Measurements from ENCODE around the gene PCNX3.

The PCNX3 gene

DNA sequence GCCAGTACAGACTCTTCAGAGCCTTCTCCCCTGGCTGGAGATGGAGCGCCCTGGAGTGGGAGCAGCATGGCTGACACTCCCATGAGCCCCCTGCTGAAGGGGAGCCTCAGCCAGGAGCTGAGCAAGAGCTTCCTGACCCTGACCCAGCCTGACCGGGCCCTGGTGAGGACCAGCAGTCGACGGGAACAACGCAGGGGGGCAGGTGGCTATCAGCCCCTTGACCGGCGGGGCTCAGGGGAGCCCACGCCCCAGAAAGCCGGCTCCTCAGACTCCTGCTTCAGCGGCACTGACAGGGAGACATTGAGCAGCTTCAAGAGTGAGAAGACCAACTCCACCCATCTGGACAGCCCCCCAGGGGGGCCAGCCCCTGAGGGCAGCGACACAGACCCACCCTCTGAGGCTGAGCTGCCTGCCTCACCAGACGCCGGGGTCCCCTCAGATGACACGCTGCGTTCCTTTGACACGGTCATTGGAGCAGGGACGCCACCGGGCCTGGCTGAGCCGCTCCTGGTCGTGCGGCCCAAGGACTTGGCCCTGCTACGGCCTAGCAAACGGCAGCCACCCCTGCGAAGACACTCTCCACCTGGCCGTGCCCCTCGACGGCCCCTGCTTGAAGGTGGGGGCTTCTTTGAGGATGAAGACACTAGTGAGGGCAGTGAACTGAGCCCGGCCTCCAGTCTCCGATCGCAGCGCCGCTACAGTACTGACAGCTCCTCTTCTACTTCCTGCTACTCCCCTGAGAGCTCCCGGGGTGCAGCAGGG is 2.6 kb downstream of the PCNX3 start:
- Histone ChIP-seq H3K9ac (ENCODE audit: low read length) (no peak overlapping the region), H3K9me3 (ENCODE audit: low read length) (no peaks in the 10 kb centered on the region), H3K36me3 (ENCODE audit: insufficient read depth, low read length) (peaks cover 60% of the 10 kb centered on the region), H3K4me3 (ENCODE audit: low read depth in 1 of 2, low read length in 2 of 2) (no peak overlapping the region), H3K27ac (ENCODE audit: low read depth, low read length) (no peak overlapping the region), H3K4me1 (ENCODE audit: insufficient read depth, low read length) (peaks cover 16% of the 10 kb centered on the region), H3K27me3 (ENCODE audit: control insufficient read depth in 1 of 2, insufficient read depth in 2 of 2, low read length in 2 of 2) (no peaks in the 10 kb centered on the region)

DNA sequence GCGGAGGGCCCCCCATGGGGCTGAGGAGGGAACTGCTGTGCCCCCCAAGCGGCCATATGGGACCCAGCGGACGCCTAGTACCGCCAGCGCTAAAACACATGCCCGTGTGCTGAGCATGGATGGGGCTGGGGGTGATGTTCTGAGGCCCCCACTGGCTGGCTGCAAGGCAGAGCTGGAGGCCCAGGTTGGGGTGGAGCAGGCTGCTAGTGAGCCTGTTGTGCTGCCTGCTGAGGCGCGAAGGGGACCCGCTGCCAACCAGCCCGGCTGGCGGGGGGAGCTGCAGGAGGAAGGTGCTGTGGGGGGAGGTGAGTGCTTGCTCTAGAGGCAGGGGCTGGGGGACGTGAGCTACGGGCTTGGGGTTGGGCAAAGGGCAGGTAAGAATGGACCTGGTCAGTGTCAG is 3.2 kb downstream of the PCNX3 start:
- H3K27me3 ChIP-seq (ENCODE audit: control insufficient read depth in 1 of 2, insufficient read depth in 2 of 2, low read length in 2 of 2) = no peaks in the 10 kb centered on the region
- peaks cover 60% of the 10 kb centered on the region for H3K36me3 ChIP-seq (ENCODE audit: insufficient read depth, low read length)
- peaks cover 14% of the 10 kb centered on the region for H3K4me1 ChIP-seq (ENCODE audit: insufficient read depth, low read length)
- no peak overlapping the region for H3K27ac ChIP-seq (ENCODE audit: low read depth, low read length)
- no peak overlapping the region for H3K4me3 ChIP-seq (ENCODE audit: low read depth in 1 of 2, low read length in 2 of 2)
- H3K9me3 ChIP-seq (ENCODE audit: low read length) = no peaks in the 10 kb centered on the region
- no peak overlapping the region for H3K9ac ChIP-seq (ENCODE audit: low read length)

DNA sequence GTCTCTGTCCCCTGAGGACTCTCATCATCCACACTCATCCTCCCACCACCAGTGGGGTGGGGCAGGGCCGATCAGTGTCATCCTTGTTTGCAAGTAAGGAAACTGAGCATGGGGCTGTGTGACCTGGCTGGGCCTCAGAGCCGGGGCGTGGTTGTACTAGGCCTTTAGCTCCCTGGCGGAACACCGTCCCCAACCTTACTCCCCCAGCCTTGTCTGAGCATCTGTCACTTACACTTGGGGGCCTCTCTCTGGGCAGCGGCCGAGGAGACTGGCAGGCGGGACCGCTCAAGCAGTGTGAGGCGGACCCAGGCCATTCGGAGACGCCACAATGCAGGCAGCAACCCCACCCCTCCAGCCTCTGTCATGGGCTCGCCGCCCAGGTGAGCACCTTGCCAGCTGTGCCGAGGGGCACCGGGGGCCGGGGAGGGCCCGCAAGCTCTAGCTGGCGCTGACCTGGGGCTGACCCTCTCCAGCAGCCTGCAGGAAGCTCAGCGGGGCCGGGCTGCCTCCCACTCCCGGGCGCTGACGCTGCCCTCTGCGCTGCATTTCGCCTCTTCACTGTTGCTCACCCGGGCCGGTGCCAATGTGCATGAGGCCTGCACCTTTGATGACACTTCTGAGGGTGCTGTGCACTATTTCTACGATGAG is 3.8 kb downstream of the PCNX3 start:
- no peak overlapping the region for H3K9ac ChIP-seq (ENCODE audit: low read length)
- no peak overlapping the region for H3K4me3 ChIP-seq (ENCODE audit: low read depth in 1 of 2, low read length in 2 of 2)
- no peaks in the 10 kb centered on the region for H3K9me3 ChIP-seq (ENCODE audit: low read length)
- H3K36me3 ChIP-seq (ENCODE audit: insufficient read depth, low read length) = peaks cover 65% of the 10 kb centered on the region
- H3K4me1 ChIP-seq (ENCODE audit: insufficient read depth, low read length) = peaks cover 14% of the 10 kb centered on the region
- H3K27ac ChIP-seq (ENCODE audit: low read depth, low read length) = no peak overlapping the region
- no peaks in the 10 kb centered on the region for H3K27me3 ChIP-seq (ENCODE audit: control insufficient read depth in 1 of 2, insufficient read depth in 2 of 2, low read length in 2 of 2)

DNA sequence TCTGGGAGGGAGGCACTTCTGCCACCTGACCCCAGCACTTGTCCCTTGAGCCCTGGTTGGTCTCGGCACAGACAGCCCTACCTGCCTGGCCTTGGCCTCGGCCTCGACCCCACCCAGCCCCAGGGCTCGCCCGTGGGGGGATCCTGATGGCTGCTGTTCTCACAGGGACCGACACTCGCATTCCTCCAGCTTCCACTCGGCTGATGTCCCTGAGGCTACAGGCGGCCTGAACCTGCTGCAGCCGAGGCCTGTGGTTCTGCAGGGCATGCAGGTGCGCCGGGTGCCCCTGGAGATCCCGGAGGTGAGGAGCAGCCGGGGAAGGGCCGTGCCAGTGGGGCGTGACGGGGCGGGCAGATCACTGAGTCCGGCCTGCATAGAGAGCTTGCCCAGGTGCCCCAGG is 5.1 kb downstream of the PCNX3 start:
- no peak overlapping the region for H3K9ac ChIP-seq (ENCODE audit: low read length)
- H3K27ac ChIP-seq (ENCODE audit: low read depth, low read length) = no peak overlapping the region
- no peak overlapping the region for H3K4me3 ChIP-seq (ENCODE audit: low read depth in 1 of 2, low read length in 2 of 2)
- H3K9me3 ChIP-seq (ENCODE audit: low read length) = no peaks in the 10 kb centered on the region
- H3K36me3 ChIP-seq (ENCODE audit: insufficient read depth, low read length) = peaks cover 69% of the 10 kb centered on the region
- H3K4me1 ChIP-seq (ENCODE audit: insufficient read depth, low read length) = peaks cover 14% of the 10 kb centered on the region
- no peaks in the 10 kb centered on the region for H3K27me3 ChIP-seq (ENCODE audit: control insufficient read depth in 1 of 2, insufficient read depth in 2 of 2, low read length in 2 of 2)

DNA sequence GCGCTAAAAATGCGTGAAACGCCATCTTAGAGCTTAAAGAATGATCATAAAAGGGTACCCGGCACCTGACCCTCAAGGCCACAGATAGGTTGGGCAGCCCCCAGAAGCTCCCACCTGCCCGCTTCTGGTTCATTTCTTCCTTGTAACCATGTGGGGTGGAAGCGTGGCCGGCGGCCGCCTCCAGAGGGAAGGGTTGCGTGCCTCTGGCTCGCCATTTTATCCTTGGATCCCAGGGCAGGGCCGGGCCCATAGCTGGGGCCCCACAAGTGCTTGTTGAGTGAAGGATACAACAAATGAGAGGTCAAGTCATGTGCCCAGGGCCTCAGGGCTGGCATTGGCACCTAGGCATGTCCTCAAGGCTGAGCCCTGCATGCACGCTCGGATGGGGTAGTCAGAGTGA is 5.9 kb downstream of the PCNX3 start:
- Histone ChIP-seq H3K36me3 (ENCODE audit: insufficient read depth, low read length) (peaks cover 77% of the 10 kb centered on the region), H3K4me1 (ENCODE audit: insufficient read depth, low read length) (peaks cover 12% of the 10 kb centered on the region), H3K9ac (ENCODE audit: low read length) (no peak overlapping the region), H3K4me3 (ENCODE audit: low read depth in 1 of 2, low read length in 2 of 2) (no peak overlapping the region), H3K27ac (ENCODE audit: low read depth, low read length) (no peak overlapping the region), H3K27me3 (ENCODE audit: control insufficient read depth in 1 of 2, insufficient read depth in 2 of 2, low read length in 2 of 2) (no peaks in the 10 kb centered on the region), H3K9me3 (ENCODE audit: low read length) (no peaks in the 10 kb centered on the region)

DNA sequence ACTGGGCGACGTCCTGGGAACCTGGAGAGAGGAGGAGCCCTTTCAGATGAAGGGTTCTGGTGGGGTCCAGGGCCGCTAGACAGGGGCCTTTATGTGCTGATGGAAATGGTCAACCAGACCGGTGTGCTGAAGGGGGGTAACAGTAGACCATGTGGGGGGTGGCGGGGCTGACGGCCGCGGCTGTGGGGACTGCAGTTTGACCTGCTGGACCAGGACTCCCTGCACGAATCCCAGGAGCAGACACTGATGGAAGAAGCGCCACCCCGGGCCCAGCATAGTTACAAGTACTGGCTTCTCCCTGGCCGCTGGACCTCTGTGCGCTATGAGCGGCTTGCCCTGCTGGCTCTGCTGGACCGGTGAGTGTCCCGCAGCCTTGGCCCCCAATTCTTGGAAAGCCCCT is 6.4 kb downstream of the PCNX3 start:
- H3K4me3 ChIP-seq (ENCODE audit: low read depth in 1 of 2, low read length in 2 of 2) = no peak overlapping the region
- H3K36me3 ChIP-seq (ENCODE audit: insufficient read depth, low read length) = peaks cover 79% of the 10 kb centered on the region
- peaks cover 6% of the 10 kb centered on the region for H3K4me1 ChIP-seq (ENCODE audit: insufficient read depth, low read length)
- H3K27me3 ChIP-seq (ENCODE audit: control insufficient read depth in 1 of 2, insufficient read depth in 2 of 2, low read length in 2 of 2) = no peaks in the 10 kb centered on the region
- H3K9me3 ChIP-seq (ENCODE audit: low read length) = no peaks in the 10 kb centered on the region
- H3K9ac ChIP-seq (ENCODE audit: low read length) = no peak overlapping the region
- H3K27ac ChIP-seq (ENCODE audit: low read depth, low read length) = no peak overlapping the region

DNA sequence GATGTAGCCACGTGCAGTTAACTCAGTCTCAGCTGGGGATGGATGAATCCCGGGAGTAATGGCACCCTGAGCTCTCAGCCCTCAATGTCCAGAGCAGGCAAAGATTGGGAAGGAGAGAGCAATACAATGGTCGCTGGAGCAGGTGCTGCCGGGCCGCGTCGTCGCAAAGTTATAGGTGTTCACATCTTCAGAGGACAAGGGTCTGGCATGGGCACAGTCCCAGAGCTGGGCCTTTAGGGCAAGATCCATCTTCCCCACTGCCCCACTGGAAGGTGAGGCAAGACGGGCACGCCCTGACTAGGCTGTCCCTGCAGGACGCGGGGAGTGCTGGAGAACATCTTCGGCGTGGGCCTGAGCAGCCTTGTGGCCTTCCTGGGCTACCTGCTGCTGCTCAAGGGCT is 7.6 kb downstream of the PCNX3 start:
- no peak overlapping the region for H3K9ac ChIP-seq (ENCODE audit: low read length)
- H3K9me3 ChIP-seq (ENCODE audit: low read length) = no peaks in the 10 kb centered on the region
- H3K27ac ChIP-seq (ENCODE audit: low read depth, low read length) = no peak overlapping the region
- H3K4me3 ChIP-seq (ENCODE audit: low read depth in 1 of 2, low read length in 2 of 2) = no peak overlapping the region
- no peaks in the 10 kb centered on the region for H3K4me1 ChIP-seq (ENCODE audit: insufficient read depth, low read length)
- no peaks in the 10 kb centered on the region for H3K27me3 ChIP-seq (ENCODE audit: control insufficient read depth in 1 of 2, insufficient read depth in 2 of 2, low read length in 2 of 2)
- peaks cover 79% of the 10 kb centered on the region for H3K36me3 ChIP-seq (ENCODE audit: insufficient read depth, low read length)

DNA sequence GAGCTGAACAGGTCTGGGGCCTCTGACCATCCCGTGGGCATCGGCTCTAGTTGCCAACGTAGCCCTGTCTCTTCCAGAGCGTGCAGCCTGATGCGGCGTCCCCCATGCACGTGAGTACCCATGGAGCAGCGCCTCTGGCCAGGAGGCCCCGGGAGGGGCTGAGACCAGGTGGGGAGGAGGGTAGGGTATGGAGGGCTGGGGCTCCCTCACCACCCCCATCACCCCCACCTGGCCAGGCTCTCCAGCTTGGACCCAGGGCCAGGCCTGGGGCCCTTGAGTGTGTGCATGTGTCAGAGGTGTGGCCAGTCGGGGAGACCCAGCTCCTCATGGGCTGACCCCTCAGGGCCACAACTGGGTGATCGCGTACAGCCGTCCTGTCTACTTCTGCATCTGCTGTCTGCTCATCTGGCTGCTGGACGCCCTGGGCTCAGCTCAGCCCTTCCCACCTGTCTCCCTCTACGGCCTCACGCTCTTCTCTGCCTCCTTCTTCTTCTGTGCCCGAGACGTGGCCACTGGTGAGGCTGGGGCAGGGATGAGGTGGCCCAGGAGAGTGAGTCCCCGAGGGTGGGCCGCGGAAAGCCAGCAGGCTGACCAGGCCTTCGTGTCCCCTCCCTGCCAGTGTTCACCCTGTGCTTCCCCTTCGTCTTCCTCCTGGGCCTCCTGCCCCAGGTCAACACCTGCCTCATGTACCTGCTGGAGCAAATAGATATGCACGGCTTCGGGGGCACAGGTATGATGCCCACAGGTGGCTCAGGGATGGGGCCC is 8.5 kb downstream of the PCNX3 start:
- Histone ChIP-seq H3K36me3 (ENCODE audit: insufficient read depth, low read length) (peaks cover 77% of the 10 kb centered on the region), H3K27me3 (ENCODE audit: control insufficient read depth in 1 of 2, insufficient read depth in 2 of 2, low read length in 2 of 2) (no peaks in the 10 kb centered on the region), H3K4me1 (ENCODE audit: insufficient read depth, low read length) (no peaks in the 10 kb centered on the region), H3K4me3 (ENCODE audit: low read depth in 1 of 2, low read length in 2 of 2) (no peak overlapping the region), H3K27ac (ENCODE audit: low read depth, low read length) (no peak overlapping the region), H3K9me3 (ENCODE audit: low read length) (no peaks in the 10 kb centered on the region), H3K9ac (ENCODE audit: low read length) (no peak overlapping the region)

DNA sequence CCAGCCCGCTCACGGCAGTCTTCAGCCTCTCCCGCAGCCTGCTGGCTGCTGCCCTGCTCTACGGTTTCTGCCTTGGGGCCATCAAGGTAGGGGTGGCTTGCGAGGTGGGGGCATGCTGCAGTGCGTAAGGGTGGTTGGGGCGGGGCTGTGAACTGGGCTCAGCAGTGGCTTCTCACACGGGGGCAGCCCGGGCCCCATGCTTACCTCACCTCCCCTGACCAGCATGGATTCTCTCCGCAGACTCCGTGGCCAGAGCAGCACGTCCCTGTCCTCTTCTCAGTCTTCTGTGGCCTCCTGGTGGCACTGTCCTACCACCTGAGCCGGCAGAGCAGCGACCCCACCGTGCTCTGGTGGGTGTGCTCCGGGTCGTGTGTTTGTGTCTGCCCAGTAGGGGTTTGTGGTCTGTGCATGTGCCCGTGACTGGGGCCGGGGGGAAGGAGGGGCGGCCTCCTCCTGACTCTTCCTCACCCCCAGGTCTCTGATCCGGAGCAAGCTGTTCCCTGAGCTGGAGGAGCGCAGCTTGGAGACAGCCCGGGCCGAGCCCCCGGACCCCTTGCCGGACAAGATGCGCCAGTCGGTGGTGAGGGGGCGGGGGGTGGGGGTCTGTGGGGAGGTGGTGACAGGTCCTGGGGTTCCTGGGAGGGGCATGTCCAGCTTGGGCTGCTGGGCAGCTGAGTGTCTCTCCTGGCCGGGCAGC is 9.5 kb downstream of the PCNX3 start:
- no peaks in the 10 kb centered on the region for H3K4me1 ChIP-seq (ENCODE audit: insufficient read depth, low read length)
- no peaks in the 10 kb centered on the region for H3K9me3 ChIP-seq (ENCODE audit: low read length)
- H3K9ac ChIP-seq (ENCODE audit: low read length) = no peak overlapping the region
- no peaks in the 10 kb centered on the region for H3K27me3 ChIP-seq (ENCODE audit: control insufficient read depth in 1 of 2, insufficient read depth in 2 of 2, low read length in 2 of 2)
- peaks cover 77% of the 10 kb centered on the region for H3K36me3 ChIP-seq (ENCODE audit: insufficient read depth, low read length)
- no peak overlapping the region for H3K27ac ChIP-seq (ENCODE audit: low read depth, low read length)
- H3K4me3 ChIP-seq (ENCODE audit: low read depth in 1 of 2, low read length in 2 of 2) = no peak overlapping the region

DNA sequence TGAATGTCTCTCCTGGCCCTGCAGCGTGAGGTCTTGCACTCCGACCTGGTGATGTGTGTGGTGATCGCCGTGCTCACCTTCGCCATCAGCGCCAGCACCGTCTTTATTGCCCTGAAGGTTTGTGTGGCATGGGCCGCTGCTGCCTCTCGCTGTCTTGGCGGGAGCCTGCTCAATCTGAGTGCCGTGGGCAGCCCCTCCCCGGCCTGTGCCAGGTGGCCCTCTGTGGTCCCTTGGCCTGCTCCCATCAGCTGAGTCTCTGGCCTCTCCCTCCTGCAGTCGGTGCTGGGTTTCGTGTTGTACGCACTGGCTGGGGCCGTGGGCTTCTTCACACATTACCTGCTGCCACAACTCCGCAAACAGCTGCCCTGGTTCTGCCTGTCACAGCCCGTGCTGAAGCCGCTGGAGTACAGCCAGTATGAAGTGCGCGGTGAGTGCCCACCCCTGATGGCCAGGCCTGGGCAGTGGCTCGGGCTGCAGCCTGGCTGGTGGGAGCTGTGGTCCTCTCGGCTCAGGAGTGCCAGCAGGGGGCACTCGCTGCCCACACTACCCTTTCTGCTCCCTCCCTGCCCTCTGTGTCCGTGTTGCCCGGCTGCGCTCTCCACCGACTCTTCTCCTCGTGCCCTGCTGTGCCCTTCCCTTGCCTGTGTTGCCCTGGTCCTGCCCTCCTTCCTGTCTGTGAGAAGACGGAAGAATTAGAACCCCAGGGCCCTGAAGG is 10.2 kb downstream of the PCNX3 start:
- peaks cover 78% of the 10 kb centered on the region for H3K36me3 ChIP-seq (ENCODE audit: insufficient read depth, low read length)
- no peak overlapping the region for H3K9ac ChIP-seq (ENCODE audit: low read length)
- no peak overlapping the region for H3K27ac ChIP-seq (ENCODE audit: low read depth, low read length)

DNA sequence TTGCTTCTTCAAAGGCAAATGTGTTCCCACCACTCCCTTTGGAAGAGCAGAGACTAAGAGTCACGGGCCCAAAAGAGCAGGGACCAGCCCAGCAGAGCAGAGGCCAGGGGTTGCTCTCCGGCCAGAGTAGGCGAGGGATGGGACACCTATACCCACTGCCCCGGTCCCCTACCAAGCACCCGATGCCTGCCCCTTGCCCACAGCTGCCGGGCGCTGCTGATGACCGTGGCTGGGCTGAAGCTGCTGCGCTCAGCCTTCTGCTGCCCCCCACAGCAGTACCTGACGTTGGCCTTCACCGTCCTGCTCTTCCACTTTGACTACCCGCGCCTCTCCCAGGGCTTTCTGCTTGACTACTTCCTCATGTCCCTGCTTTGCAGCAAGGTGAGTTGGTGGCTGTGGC is 11.6 kb downstream of the PCNX3 start:
- Histone ChIP-seq H3K27me3 (ENCODE audit: control insufficient read depth in 1 of 2, insufficient read depth in 2 of 2, low read length in 2 of 2) (no peaks in the 10 kb centered on the region), H3K4me1 (ENCODE audit: insufficient read depth, low read length) (no peaks in the 10 kb centered on the region), H3K36me3 (ENCODE audit: insufficient read depth, low read length) (peaks cover 69% of the 10 kb centered on the region), H3K4me3 (ENCODE audit: low read depth in 1 of 2, low read length in 2 of 2) (no peak overlapping the region), H3K9me3 (ENCODE audit: low read length) (no peaks in the 10 kb centered on the region), H3K9ac (ENCODE audit: low read length) (no peak overlapping the region), H3K27ac (ENCODE audit: low read depth, low read length) (no peak overlapping the region)

More for the DNA sequence above, 10.2 kb downstream of the PCNX3 start:
- Histone ChIP-seq H3K4me3 (ENCODE audit: low read depth in 1 of 2, low read length in 2 of 2) (no peak overlapping the region), H3K27me3 (ENCODE audit: control insufficient read depth in 1 of 2, insufficient read depth in 2 of 2, low read length in 2 of 2) (no peaks in the 10 kb centered on the region), H3K9me3 (ENCODE audit: low read length) (no peaks in the 10 kb centered on the region), H3K4me1 (ENCODE audit: insufficient read depth, low read length) (no peaks in the 10 kb centered on the region)

Data from muscle layer of colon (tissue), 2 donors.